ENCODE data around the gene MVK. TPM values are rescaled to one million over a fixed set of nuclear protein-coding genes. Genes with fewer than 3 reads are reported as not detected.

Gene MVK
- total RNA-seq, 1 experiment from 2014 or later, result 50.8 TPM

- POLR2A ChIA-PET (ENCODE audit: unreplicated experiment), result interaction anchor here (0.6 kb wide), 1 partner anchor 170 kb away, joined by 37 read pairs; no protein-coding TSS in a partner anchor
These were observed 23.8 kb downstream of the MVK start for GRCh38 chr12:109597414-109597794.

GRCh38 chr12:109597795-109598427 is 24.3 kb downstream of the MVK start:
- Histone ChIP-seq H3K9me3 (ENCODE audit: insufficient read depth, low read depth) (no peaks in the 10 kb centered on the region), H3K4me1 (replicated peaks; ENCODE audit: insufficient read depth) (no peaks in the 10 kb centered on the region), H3K4me3 (no peak overlapping the region), H4K20me1 (ENCODE audit: insufficient read depth) (no peaks in the 10 kb centered on the region), H3F3A (ENCODE audit: insufficient read depth, low read depth) (peaks cover 5% of the 10 kb centered on the region; the same call in 1 of the 2 replicates), H3K36me3 (ENCODE audit: low read depth) (no peaks in the 10 kb centered on the region), H3K27me3 (ENCODE audit: insufficient read depth, low read depth) (no peaks in the 10 kb centered on the region), H3K4me2 (peak overlapping the region; percentile 27; the same call in 1 of the 2 replicates), H3K79me2 (ENCODE audit: low read depth) (no peaks in the 10 kb centered on the region), H3K27ac (no peak overlapping the region), H2AFZ (no peak overlapping the region), H3K9me2 (ENCODE audit: insufficient read depth) (no peaks in the 10 kb centered on the region)
- ChIA-PET POLR2A (ENCODE audit: unreplicated experiment) (interaction anchor here (0.6 kb wide), 1 partner anchor 169 kb away, joined by 37 read pairs; no protein-coding TSS in a partner anchor), CTCF (interaction anchor here (0.6 to 2.1 kb wide), 12 partner anchors 12 to 247 kb away, joined by 3 to 12 read pairs (median 4); partner anchors contain the start of genes MMAB and MVK)
- peak; percentile 45 to 81 for DNase-seq
- intact Hi-C loops (cut with micrococcal nuclease; ENCODE audit: unreplicated experiment), result loop anchor here (1.0 to 5.0 kb wide), 3 partner anchors 79 to 249 kb away; no protein-coding TSS in a partner anchor
- BruUV-seq (replicated peaks), result no TSS peak
- TF ChIP-seq CTCF (conservative IDR thresholded peaks at IDR 0.05), result peak; percentile 97
- TF ChIP-seq EZH2 (IDR thresholded peaks at IDR 0.05; ENCODE audit: low read depth), result no peak

More at GRCh38 chr12:109597414-109597794, 23.8 kb downstream of the MVK start:
- Histone ChIP-seq H3K4me2 (peak overlapping the region; percentile 27; the same call in 1 of the 2 replicates), H3K79me2 (ENCODE audit: low read depth) (no peaks in the 10 kb centered on the region), H3K27me3 (ENCODE audit: insufficient read depth, low read depth) (no peaks in the 10 kb centered on the region), H3K27ac (no peak overlapping the region), H4K20me1 (ENCODE audit: insufficient read depth) (no peaks in the 10 kb centered on the region), H3K4me3 (no peak overlapping the region), H2AFZ (no peak overlapping the region), H3K9me2 (ENCODE audit: insufficient read depth) (no peaks in the 10 kb centered on the region), H3K4me1 (replicated peaks; ENCODE audit: insufficient read depth) (no peaks in the 10 kb centered on the region), H3F3A (ENCODE audit: insufficient read depth, low read depth) (peaks cover 5% of the 10 kb centered on the region; the same call in 1 of the 2 replicates), H3K9me3 (ENCODE audit: insufficient read depth, low read depth) (no peaks in the 10 kb centered on the region), H3K36me3 (ENCODE audit: low read depth) (no peaks in the 10 kb centered on the region)
- TF ChIP-seq EZH2 (IDR thresholded peaks at IDR 0.05; ENCODE audit: low read depth), result no peak
- TF ChIP-seq CTCF (conservative IDR thresholded peaks at IDR 0.05), result no peak
- CTCF ChIA-PET, result interaction anchor here (0.6 to 2.1 kb wide), 11 partner anchors 11 to 248 kb away, joined by 3 to 12 read pairs (median 4); partner anchors contain the start of genes MMAB and MVK
- DNase-seq, result no peak
- intact Hi-C loops (cut with micrococcal nuclease; ENCODE audit: unreplicated experiment), result loop anchor here (1.0 to 5.0 kb wide), 3 partner anchors 78 to 250 kb away; no protein-coding TSS in a partner anchor
- BruUV-seq (replicated peaks), result no TSS peak

- H3K79me2 ChIP-seq (ENCODE audit: low read depth), result no peaks in the 10 kb centered on the region
- CTCF ChIA-PET, result interaction anchor here (0.6 to 2.1 kb wide), 8 partner anchors 11 to 247 kb away, joined by 3 to 6 read pairs (median 4); partner anchors contain the start of genes MMAB and MVK
- no peak overlapping the region for H3K4me2 ChIP-seq
- H3F3A ChIP-seq (ENCODE audit: insufficient read depth, low read depth), result peaks cover 5% of the 10 kb centered on the region; the same call in 1 of the 2 replicates
- intact Hi-C loops (cut with micrococcal nuclease; ENCODE audit: unreplicated experiment), result loop anchor here (5.0 kb wide), 1 partner anchor 249 kb away; no protein-coding TSS in a partner anchor
- no peaks in the 10 kb centered on the region for H4K20me1 ChIP-seq (ENCODE audit: insufficient read depth)
- H3K4me3 ChIP-seq, result no peak overlapping the region
- no peak overlapping the region for H3K27ac ChIP-seq
- POLR2A ChIA-PET (ENCODE audit: unreplicated experiment), result no interaction called here
- H3K4me1 ChIP-seq (replicated peaks; ENCODE audit: insufficient read depth), result no peaks in the 10 kb centered on the region
- H3K27me3 ChIP-seq (ENCODE audit: insufficient read depth, low read depth), result no peaks in the 10 kb centered on the region
- no peaks in the 10 kb centered on the region for H3K9me2 ChIP-seq (ENCODE audit: insufficient read depth)
- no peak for DNase-seq
- no peaks in the 10 kb centered on the region for H3K36me3 ChIP-seq (ENCODE audit: low read depth)
- TF ChIP-seq CTCF (conservative IDR thresholded peaks at IDR 0.05) (no peak), EZH2 (IDR thresholded peaks at IDR 0.05; ENCODE audit: low read depth) (no peak)
- no TSS peak for BruUV-seq (replicated peaks)
- no peaks in the 10 kb centered on the region for H3K9me3 ChIP-seq (ENCODE audit: insufficient read depth, low read depth)
- H2AFZ ChIP-seq, result no peak overlapping the region
These were observed 24.8 kb downstream of the MVK start for GRCh38 chr12:109598428-109598854.

All from PC-9 (cell line).